Testis (tissue), 2 donors: ENCODE measurements around the gene COL25A1.

Experiments used
- POLR2A ChIP-seq: fragments of 450-650 bp; IDR thresholded peaks from one replicate; pipeline ENCODE4 v1.6.1; 2017; ENCODE audit warnings: antibody characterized with exemption, mild to moderate bottlenecking, moderate library complexity
- TF ChIP-seq, protein P1 (sequence below), 3 experiments: fragments of 450-650 bp in 2 of 3; fragments of 200-600 bp in 1 of 3; sonication (generic) in 1 of 3; IDR thresholded peaks; one replicate each; pipeline ENCODE4 v1.5.1; 2016 to 2019; ENCODE audit warnings: antibody characterized with exemption in 3 of 3, mild to moderate bottlenecking in 2 of 3, moderate library complexity in 1 of 3

- TF ChIP-seq POLR2A = no peak
- TF ChIP-seq, protein P1, sequence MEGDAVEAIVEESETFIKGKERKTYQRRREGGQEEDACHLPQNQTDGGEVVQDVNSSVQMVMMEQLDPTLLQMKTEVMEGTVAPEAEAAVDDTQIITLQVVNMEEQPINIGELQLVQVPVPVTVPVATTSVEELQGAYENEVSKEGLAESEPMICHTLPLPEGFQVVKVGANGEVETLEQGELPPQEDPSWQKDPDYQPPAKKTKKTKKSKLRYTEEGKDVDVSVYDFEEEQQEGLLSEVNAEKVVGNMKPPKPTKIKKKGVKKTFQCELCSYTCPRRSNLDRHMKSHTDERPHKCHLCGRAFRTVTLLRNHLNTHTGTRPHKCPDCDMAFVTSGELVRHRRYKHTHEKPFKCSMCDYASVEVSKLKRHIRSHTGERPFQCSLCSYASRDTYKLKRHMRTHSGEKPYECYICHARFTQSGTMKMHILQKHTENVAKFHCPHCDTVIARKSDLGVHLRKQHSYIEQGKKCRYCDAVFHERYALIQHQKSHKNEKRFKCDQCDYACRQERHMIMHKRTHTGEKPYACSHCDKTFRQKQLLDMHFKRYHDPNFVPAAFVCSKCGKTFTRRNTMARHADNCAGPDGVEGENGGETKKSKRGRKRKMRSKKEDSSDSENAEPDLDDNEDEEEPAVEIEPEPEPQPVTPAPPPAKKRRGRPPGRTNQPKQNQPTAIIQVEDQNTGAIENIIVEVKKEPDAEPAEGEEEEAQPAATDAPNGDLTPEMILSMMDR (IDR thresholded peaks at IDR 0.05) = no peak
These were observed 170.9 kb downstream of the COL25A1 start for GRCh38 chr4:109131559-109131958.
